ENCODE measurements around the gene PLOD1. TPM values are rescaled to one million over a fixed set of nuclear protein-coding genes. Genes with fewer than 3 reads are reported as not detected.
"Not testable (repeated sequence)": the region's sequence is repeated elsewhere in the genome, so short reads cannot be mapped to it uniquely, and the experiment has no call there.

Gene PLOD1
- total RNA-seq, 1 donor from 2014 or later: 61.6 TPM

GRCh38 chr1:11927866-11928592 lies 6.5 kb upstream of the PLOD1 start:
- DNase-seq: no peak
- Histone ChIP-seq H3K27me3 (ENCODE audit: low read depth) (no peaks in the 10 kb centered on the region), H3K9me3 (replicated peaks) (no peaks in the 10 kb centered on the region), H3K36me3 (peaks cover 7% of the 10 kb centered on the region), H3K27ac (replicated peaks) (peak overlapping the region; percentile 92), H3K4me3 (no peak overlapping the region), H3K4me1 (peaks cover 76% of the 10 kb centered on the region)
- intact Hi-C loops (cut with micrococcal nuclease): no loop called here
- TF ChIP-seq CTCF (IDR thresholded peaks at IDR 0.05; ENCODE audit: borderline replicate concordance): no peak

GRCh38 chr1:11929849-11930248 lies 4.7 kb upstream of the PLOD1 start:
- Histone ChIP-seq H3K36me3 (no peaks in the 10 kb centered on the region), H3K4me3 (peak overlapping the region; percentile 22), H3K27me3 (ENCODE audit: low read depth) (no peaks in the 10 kb centered on the region), H3K4me1 (peaks cover 70% of the 10 kb centered on the region), H3K9me3 (replicated peaks) (no peaks in the 10 kb centered on the region), H3K27ac (replicated peaks) (peak overlapping the region; percentile 92)
- TF ChIP-seq CTCF (IDR thresholded peaks at IDR 0.05; ENCODE audit: borderline replicate concordance): no peak
- intact Hi-C loops (cut with micrococcal nuclease): no loop called here
- DNase-seq: peak; percentile 82

- H3K27ac ChIP-seq (replicated peaks): peak overlapping the region; percentile 92
- H3K36me3 ChIP-seq: no peaks in the 10 kb centered on the region
- no peak overlapping the region for H3K4me3 ChIP-seq
- intact Hi-C loops (cut with micrococcal nuclease): no loop called here
- no peak for TF ChIP-seq CTCF (IDR thresholded peaks at IDR 0.05; ENCODE audit: borderline replicate concordance)
- peak; percentile 53 for DNase-seq
- no peaks in the 10 kb centered on the region for H3K27me3 ChIP-seq (ENCODE audit: low read depth)
- peaks cover 71% of the 10 kb centered on the region for H3K4me1 ChIP-seq
- no peaks in the 10 kb centered on the region for H3K9me3 ChIP-seq (replicated peaks)
Measured at GRCh38 chr1:11930571-11931445, 3.7 kb upstream of the PLOD1 start.

GRCh38 chr1:11931845-11932244 lies 2.7 kb upstream of the PLOD1 start:
- no peak for DNase-seq
- no peaks in the 10 kb centered on the region for H3K36me3 ChIP-seq
- H3K9me3 ChIP-seq (replicated peaks): no peaks in the 10 kb centered on the region
- H3K27ac ChIP-seq (replicated peaks): peak overlapping the region; percentile 92
- H3K4me3 ChIP-seq: no peak overlapping the region
- TF ChIP-seq CTCF (IDR thresholded peaks at IDR 0.05; ENCODE audit: borderline replicate concordance): no peak
- H3K4me1 ChIP-seq: peaks cover 77% of the 10 kb centered on the region
- H3K27me3 ChIP-seq (ENCODE audit: low read depth): no peaks in the 10 kb centered on the region
- intact Hi-C loops (cut with micrococcal nuclease): no loop called here

GRCh38 chr1:11935057-11935412 lies 518 bp downstream of the PLOD1 start:
- Histone ChIP-seq H3K4me3 (peak overlapping the region; percentile 80), H3K36me3 (peaks cover 3% of the 10 kb centered on the region), H3K27me3 (ENCODE audit: low read depth) (no peaks in the 10 kb centered on the region), H3K27ac (replicated peaks) (peak overlapping the region; percentile 92), H3K9me3 (replicated peaks) (no peaks in the 10 kb centered on the region), H3K4me1 (peaks cover 81% of the 10 kb centered on the region)
- no peak for DNase-seq
- TF ChIP-seq CTCF (IDR thresholded peaks at IDR 0.05; ENCODE audit: borderline replicate concordance): no peak
- intact Hi-C loops (cut with micrococcal nuclease): no loop called here

GRCh38 chr1:11935733-11936132 lies 1.2 kb downstream of the PLOD1 start:
- Histone ChIP-seq H3K4me3 (peak overlapping the region; percentile 80), H3K27ac (replicated peaks) (peak overlapping the region; percentile 92), H3K4me1 (peaks cover 81% of the 10 kb centered on the region)
- intact Hi-C loops (cut with micrococcal nuclease); H3K27me3 ChIP-seq (ENCODE audit: low read depth); DNase-seq; H3K36me3 ChIP-seq; H3K9me3 ChIP-seq (replicated peaks): not testable (repeated sequence)

Data from left ventricle myocardium inferior (tissue), 1 donor.